Measurements from ENCODE around the gene ARHGEF18.
A peak's percentile ranks its signal among the peaks of the same experiment; 100 is the strongest.
"Not testable (repeated sequence)": the region's sequence is repeated elsewhere in the genome, so short reads cannot be mapped to it uniquely, and the experiment has no call there.

The ARHGEF18 gene

GRCh38 chr19:7348587-7349230 lies at the start of gene ARHGEF18:
TSS of gene ARHGEF18 (plus strand) at chr19:7348937. CDS start at chr19:7362891, 13,954 bp downstream.
- no peak for DNase-seq

GRCh38 chr19:7301525-7301924 lies 47.2 kb upstream of the ARHGEF18 start:
- DNase-seq: no peak

- no peak for DNase-seq
Measured at GRCh38 chr19:7303470-7303869, 45.3 kb upstream of the ARHGEF18 start.

- no peak for DNase-seq
Measured at GRCh38 chr19:7304200-7304599, 44.5 kb upstream of the ARHGEF18 start.

- DNase-seq: no peak
Measured at GRCh38 chr19:7307590-7308218, 41.0 kb upstream of the ARHGEF18 start.

- DNase-seq: not testable (repeated sequence)
Measured at GRCh38 chr19:7308327-7308726, 40.4 kb upstream of the ARHGEF18 start.

- no peak for DNase-seq
Measured at GRCh38 chr19:7311911-7312310, 36.8 kb upstream of the ARHGEF18 start.

GRCh38 chr19:7312816-7313215 lies 35.9 kb upstream of the ARHGEF18 start:
- no peak for DNase-seq

GRCh38 chr19:7318176-7318575 lies 30.6 kb upstream of the ARHGEF18 start:
- no peak for DNase-seq

- no peak for DNase-seq
Measured at GRCh38 chr19:7326105-7326877, 22.4 kb upstream of the ARHGEF18 start.

- no peak for DNase-seq
Measured at GRCh38 chr19:7327802-7328201, 20.9 kb upstream of the ARHGEF18 start.

- no peak for DNase-seq
Measured at GRCh38 chr19:7328647-7329046, 20.1 kb upstream of the ARHGEF18 start.

GRCh38 chr19:7331446-7331845 lies 17.3 kb upstream of the ARHGEF18 start:
- DNase-seq: no peak

GRCh38 chr19:7333198-7334118 lies 15.3 kb upstream of the ARHGEF18 start:
- no peak for DNase-seq

GRCh38 chr19:7336321-7336973 lies 12.3 kb upstream of the ARHGEF18 start:
- DNase-seq: no peak

- no peak for DNase-seq
Measured at GRCh38 chr19:7337380-7338194, 11.2 kb upstream of the ARHGEF18 start.

- DNase-seq: peak; percentile 59
Measured at GRCh38 chr19:7340959-7341837, 7.5 kb upstream of the ARHGEF18 start.

GRCh38 chr19:7342143-7342542 lies 6.6 kb upstream of the ARHGEF18 start:
- no peak for DNase-seq

- DNase-seq: no peak
Measured at GRCh38 chr19:7346488-7346971, 2.2 kb upstream of the ARHGEF18 start.

GRCh38 chr19:7346997-7347396 lies 1.7 kb upstream of the ARHGEF18 start:
- DNase-seq: not testable (repeated sequence)

Measured in DMS79 (cell line).